Urinary bladder (tissue), 4 donors: ENCODE results near the gene VPS41. TPM values are rescaled to one million over a fixed set of nuclear protein-coding genes. Genes with fewer than 3 reads are reported as not detected.

Experiments
- DNase-seq: peaks from one replicate; pipeline ENCODE4 v3.0.0-alpha.2; 2015; ENCODE audit errors: extremely low spot score
- H3K27ac ChIP-seq: one replicate; pipeline ENCODE4 v1.5.1; 2013; ENCODE audit warnings: low read depth, mild to moderate bottlenecking, moderate library complexity
- H3K36me3 ChIP-seq: one replicate; pipeline ENCODE4 v1.6.1; 2013; ENCODE audit warnings: mild to moderate bottlenecking, moderate library complexity; ENCODE audit not compliant: insufficient read depth
- H3K4me1 ChIP-seq: one replicate; pipeline ENCODE4 v1.6.1; 2013; ENCODE audit warnings: mild to moderate bottlenecking, moderate library complexity; ENCODE audit not compliant: insufficient read depth
- H3K4me3 ChIP-seq: one replicate; pipeline ENCODE4 v1.5.1; 2013; ENCODE audit warnings: low read depth, low read length
- WGBS: extraction: QIAGEN DNeasy Blood & Tissue Kit; methylation state at CpG from one replicate; pipeline ENCODE4 v1.1.7; 2013; 5-methylcytosine and 5-hydroxymethylcytosine counted together
- polyA plus RNA-seq: library from polyadenylated mRNA; stranded (reverse); fragments of 200-250 nt; gene quantifications from one replicate; pipeline ENCODE4 v1.2.3, GENCODE V29; 2013
- total RNA-seq: library from RNA; depleted of rRNA; stranded (reverse); fragments of >200 nt; gene quantifications from one replicate; pipeline ENCODE4 v1.2.3, GENCODE V29; 2014
- donor health status: healthy with polysubstance abuse.
- donor health status: healthy.

The VPS41 gene
- total and polyA plus RNA-seq, 2 donors = 20.3 to 74.2 TPM

DNA sequence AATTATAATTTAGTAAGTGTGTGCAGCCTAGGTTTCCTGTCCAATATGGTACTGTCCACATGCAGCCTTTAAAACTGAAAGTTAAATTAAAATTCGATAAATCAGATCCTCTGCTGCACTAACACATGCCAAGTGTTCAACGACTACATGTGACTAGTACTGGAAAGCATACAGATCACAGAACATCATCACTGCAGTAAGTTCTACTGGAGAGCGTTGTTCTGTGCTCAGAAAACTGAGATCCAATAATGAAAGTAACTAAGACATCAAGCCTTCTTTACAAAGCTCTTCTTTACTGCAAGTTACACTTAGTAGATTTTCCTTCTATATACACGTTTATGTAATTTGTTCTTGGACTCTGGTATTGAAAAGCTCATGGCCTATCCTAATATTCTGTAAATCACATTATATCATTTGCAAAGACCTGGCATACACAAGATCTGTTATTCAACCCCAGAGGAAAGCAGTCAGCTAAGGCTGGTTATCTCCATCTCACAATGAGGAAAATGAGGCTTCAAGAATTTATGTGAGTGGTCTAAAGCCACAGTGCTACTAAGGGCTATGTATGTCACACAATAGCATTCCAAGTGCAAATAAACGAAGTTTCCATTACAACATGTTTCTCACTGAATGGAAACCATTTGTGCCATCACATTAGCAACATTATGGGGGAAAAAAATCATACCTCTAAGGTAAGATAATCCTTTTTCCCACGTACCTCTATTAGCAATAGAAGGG lies 77.6 kb downstream of the VPS41 start:
- 76% methylated on average over 6 of the region's 6 CpGs for WGBS
- Histone ChIP-seq H3K27ac (no peak overlapping the region), H3K4me1 (no peaks in the 10 kb centered on the region), H3K36me3 (no peaks in the 10 kb centered on the region), H3K4me3 (no peak overlapping the region)
- DNase-seq = no peak

DNA sequence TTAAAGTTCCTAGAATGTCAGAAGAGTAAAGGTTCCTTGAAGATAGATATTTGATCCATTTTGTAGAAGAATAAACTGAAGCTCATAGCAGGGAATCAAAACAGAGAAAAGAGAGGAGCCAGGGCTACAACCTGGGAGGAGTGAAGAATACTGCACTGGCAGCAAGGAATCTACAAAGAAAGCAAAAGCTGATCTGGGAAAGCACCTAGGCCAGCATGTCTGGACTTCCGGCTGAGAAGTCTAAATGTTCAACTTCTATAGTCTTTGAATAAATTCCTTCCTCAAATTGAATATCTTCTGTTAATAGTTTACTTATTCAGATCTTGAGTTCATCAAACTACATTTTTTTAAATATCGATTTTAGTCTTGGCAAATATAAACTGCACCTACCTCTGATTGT lies 78.2 kb downstream of the VPS41 start:
- Histone ChIP-seq H3K36me3 (no peaks in the 10 kb centered on the region), H3K4me1 (no peaks in the 10 kb centered on the region), H3K4me3 (no peak overlapping the region), H3K27ac (no peak overlapping the region)
- 94% methylated on average over 2 of the region's 2 CpGs for WGBS
- no peak for DNase-seq

DNA sequence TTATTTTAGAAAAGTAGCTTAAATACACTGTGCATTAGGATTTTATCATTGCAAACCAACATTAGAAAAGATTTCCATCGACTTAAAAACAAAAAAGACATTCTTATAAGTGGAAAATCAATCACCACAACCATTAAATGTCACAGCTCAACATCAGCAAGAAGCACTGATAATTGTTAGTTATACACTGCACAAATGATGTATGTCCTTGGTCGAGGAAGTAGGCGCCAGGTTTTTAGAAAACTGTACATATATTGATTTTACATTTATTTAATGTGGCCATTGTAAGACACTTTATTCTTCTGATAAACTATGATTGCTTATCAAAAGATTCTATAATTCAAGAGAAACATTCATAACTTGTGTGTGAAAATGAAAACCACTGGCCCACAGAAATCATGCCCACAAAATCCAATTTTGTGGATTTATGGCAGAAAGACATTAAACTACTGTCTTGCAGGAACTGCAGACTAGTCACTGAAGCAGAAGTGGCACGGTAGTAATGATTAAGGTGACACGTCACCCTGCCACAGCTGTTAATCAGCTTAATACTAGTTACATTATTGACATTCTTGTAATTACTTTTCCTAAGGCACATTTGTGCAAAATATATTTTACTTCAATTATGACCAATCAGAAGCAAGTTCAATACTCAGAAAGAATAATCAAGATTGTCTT lies 79.4 kb downstream of the VPS41 start:
- no peak overlapping the region for H3K27ac ChIP-seq

DNA sequence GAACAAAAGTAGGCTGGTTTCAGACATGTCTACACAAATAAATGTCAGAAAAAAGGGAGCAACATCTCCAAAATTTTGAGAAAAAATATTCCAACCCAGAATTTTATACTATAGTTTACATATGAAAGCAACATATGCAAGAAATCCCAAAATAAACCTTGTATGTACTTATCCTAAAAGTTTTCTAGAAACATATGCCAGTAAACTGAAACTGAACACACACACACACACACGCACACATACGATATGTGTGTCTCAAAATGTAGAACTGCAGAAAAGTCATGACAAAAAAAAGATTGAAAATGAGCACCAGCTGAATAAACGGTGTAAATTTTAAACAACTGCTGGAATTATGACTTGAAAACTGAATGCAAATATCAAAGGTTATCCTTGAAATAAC lies 81.0 kb downstream of the VPS41 start:
- Histone ChIP-seq H3K4me3 (no peak overlapping the region), H3K4me1 (no peaks in the 10 kb centered on the region), H3K36me3 (no peaks in the 10 kb centered on the region), H3K27ac (no peak overlapping the region)
- DNase-seq = no peak
- WGBS = 91% methylated on average over 3 of the region's 3 CpGs

More for the DNA sequence above, 79.4 kb downstream of the VPS41 start:
- no peak for DNase-seq
- H3K4me1 ChIP-seq = no peaks in the 10 kb centered on the region
- H3K36me3 ChIP-seq = no peaks in the 10 kb centered on the region
- 92% methylated on average over 5 of the region's 5 CpGs for WGBS
- no peak overlapping the region for H3K4me3 ChIP-seq

DNA sequence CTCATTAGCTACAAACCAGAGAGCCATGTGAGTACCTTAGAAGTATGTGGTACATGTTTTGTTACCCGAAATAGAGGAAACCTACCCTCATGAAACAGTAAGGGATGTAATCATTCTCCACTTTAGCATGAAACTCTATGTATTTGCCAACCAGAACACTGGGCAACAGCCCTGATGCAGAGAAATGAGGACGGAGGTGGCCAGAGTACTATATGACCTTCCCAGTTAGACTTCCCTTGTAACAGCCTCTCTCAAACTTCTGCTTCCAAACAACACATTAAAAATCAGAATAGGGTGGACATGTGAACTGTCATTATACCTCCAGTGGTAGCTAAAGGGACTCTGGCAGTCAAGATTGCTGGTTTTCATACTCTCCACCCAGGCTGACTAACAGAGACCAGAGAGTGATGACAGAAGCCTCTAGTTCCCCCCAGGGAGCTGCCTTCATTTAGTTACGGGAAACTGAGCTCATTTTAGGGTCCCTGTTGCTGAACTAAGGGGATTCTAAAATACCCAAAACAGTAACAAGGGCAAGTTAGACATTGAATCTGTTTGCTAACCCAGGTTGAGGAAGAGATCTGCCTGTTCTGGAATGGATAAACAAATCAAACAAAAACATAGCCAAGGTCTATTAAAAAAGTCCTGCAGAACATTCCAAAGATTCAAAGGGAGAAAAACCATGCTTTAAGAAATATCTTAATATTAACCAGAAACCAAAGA lies 83.1 kb downstream of the VPS41 start:
- WGBS = 81% methylated on average over 3 of the region's 3 CpGs
- H3K27ac ChIP-seq = no peak overlapping the region

DNA sequence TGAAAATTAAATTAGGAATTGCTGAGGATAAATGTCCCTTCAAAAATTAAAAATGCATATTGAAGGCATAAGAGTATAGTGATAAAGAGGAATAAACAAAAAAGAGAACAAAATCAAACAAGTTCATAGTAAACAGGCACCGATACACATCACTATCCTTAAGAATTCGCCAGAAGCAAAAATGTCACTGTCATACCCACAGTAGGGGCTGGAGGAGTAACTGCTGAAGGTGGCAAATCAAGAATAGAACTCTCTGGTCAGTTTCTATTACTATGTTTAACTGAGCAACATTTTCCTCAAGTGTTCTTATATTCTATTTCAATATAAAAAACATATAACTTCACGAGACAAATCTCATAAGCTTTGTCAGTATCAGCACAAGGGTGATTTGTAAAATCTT lies 84.0 kb downstream of the VPS41 start:
- no peak overlapping the region for H3K27ac ChIP-seq

More for the DNA sequence above, 83.1 kb downstream of the VPS41 start:
- Histone ChIP-seq H3K36me3 (no peaks in the 10 kb centered on the region), H3K4me3 (no peak overlapping the region), H3K4me1 (no peaks in the 10 kb centered on the region)
- DNase-seq = no peak

DNA sequence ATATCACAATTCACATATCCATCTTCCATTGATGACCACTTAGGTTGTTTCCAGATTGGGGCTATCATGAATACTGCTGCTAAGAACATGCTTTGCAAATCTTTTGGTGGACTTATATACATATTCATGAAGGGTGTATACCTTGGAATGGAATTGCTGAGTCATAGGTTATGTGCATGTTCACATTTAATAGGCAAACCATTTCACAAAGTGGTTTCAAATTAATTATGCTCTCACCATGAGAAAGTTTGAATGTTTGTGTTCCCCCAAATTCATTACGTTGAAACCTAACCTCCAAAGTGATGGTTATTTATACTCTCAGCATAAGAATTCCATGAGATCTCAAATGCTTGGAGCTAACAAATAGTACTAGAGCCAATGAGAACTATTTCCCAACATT lies 86.4 kb downstream of the VPS41 start:
- H3K36me3 ChIP-seq = no peaks in the 10 kb centered on the region
- no peak for DNase-seq
- H3K4me3 ChIP-seq = no peak overlapping the region
- H3K4me1 ChIP-seq = no peaks in the 10 kb centered on the region
- no peak overlapping the region for H3K27ac ChIP-seq
- 93% methylated on average over 1 of the region's 1 CpG for WGBS

More for the DNA sequence above, 84.0 kb downstream of the VPS41 start:
- 94% methylated on average over 3 of the region's 3 CpGs for WGBS
- Histone ChIP-seq H3K4me1 (no peaks in the 10 kb centered on the region), H3K4me3 (no peak overlapping the region), H3K36me3 (no peaks in the 10 kb centered on the region)
- no peak for DNase-seq

DNA sequence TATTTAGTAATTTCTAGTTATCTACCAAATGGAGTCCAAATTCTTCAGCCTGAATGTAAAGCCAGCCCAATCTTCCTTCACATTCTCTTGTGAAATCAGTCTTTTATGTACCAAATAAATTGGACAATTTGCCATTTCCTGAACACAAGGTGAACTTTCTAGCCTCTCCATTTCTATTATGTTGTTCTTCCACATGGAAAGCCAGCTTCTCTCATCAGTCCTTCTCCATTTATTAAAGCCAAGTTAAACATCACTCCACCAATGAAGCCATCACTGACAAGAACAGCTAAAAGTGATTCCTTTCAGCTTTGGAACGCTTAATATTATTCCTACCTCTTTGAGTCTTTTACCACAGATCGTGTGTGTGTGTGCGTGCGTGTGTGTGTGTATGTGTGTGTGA lies 88.4 kb downstream of the VPS41 start:
- no peak overlapping the region for H3K4me3 ChIP-seq
- H3K27ac ChIP-seq = no peak overlapping the region
- DNase-seq = no peak
- no peaks in the 10 kb centered on the region for H3K36me3 ChIP-seq
- 94% methylated on average over 4 of the region's 4 CpGs for WGBS
- H3K4me1 ChIP-seq = no peaks in the 10 kb centered on the region

DNA sequence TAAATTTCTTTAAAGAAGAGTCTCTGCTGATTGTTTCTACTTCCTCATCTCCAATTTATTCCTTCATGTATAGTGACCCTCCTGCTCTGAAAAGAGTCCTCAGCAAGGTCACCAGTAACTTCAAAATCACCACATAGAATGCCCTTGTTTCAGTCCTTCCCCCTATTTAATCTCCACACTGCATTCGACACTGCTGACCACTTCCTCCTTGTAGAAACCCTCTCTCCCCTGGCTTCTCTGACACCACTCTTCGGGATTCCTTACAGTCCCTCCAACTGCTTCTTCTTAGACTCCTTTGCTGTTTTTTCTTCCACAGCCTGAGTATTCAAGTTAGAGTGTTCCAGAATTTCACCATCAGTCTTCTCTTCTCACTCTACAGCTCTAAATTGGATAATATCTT lies 89.5 kb downstream of the VPS41 start:
- Histone ChIP-seq H3K4me3 (no peak overlapping the region), H3K27ac (no peak overlapping the region), H3K36me3 (no peaks in the 10 kb centered on the region), H3K4me1 (no peaks in the 10 kb centered on the region)
- 85% methylated on average over 2 of the region's 2 CpGs for WGBS
- no peak for DNase-seq

DNA sequence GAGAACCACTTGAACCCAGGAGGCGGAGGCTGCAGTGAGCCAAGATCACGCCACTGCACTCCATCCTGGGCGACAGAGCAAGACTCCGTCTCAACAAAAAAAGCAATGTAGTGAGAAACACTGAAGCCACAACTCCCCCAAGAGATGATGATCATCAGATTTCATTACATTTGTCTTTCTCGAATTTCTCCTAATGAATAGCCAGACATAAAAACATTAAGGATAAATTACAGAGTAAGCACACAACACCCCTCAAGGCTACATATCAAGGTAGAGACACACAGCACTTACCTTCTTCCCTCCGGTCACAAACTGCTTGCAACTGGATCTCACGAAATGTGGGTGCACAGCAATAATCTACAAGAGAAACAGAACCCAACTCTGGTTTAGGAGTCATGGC lies 91.5 kb downstream of the VPS41 start:
- Histone ChIP-seq H3K4me3 (no peak overlapping the region), H3K4me1 (no peaks in the 10 kb centered on the region), H3K27ac (no peak overlapping the region), H3K36me3 (no peaks in the 10 kb centered on the region)
- WGBS = 99% methylated on average over 7 of the region's 7 CpGs
- DNase-seq = no peak

DNA sequence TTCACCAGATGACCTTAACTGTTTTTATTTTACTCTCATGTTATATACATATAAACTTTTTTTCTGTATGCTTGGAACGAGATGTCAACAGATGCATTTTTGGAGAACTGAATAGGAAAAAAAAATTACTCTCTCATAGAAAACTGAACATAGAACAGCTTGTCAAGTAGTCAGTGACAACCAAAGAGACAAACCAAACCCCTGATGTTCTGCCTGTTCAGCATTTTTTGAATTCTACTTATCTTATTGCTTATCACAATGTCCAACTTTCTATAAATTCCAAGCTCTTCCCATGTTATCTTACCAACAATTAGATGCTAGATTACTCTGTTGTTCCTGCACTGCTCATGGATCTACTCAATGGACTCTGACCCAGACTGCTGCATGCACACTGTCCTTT lies 95.2 kb downstream of the VPS41 start:
- WGBS = 80% methylated on average over 1 of the region's 1 CpG

DNA sequence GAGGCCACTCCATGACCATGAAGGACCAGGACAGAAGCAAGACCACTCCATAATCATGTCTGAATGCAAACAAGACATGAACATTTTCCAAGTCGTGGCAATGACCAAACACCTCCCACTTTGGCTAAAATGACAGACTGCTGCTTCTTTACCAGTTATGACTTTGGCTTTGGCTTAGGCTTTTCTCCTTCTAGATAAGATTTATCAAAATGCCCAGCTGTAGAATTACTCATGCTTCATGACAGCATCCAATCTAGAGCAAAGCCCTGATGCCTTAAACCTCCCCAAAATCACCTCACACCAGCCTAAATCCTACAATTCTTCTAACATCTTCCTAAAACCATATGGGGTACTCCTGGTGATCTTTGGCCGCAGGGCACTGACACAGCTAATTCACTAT lies 102.1 kb downstream of the VPS41 start:
- DNase-seq = no peak
- Histone ChIP-seq H3K36me3 (peaks cover 6% of the 10 kb centered on the region), H3K4me1 (no peaks in the 10 kb centered on the region), H3K4me3 (no peak overlapping the region), H3K27ac (no peak overlapping the region)
- 88% methylated on average over 2 of the region's 2 CpGs for WGBS

More for the DNA sequence above, 95.2 kb downstream of the VPS41 start:
- Histone ChIP-seq H3K4me3 (no peak overlapping the region), H3K27ac (no peak overlapping the region), H3K36me3 (no peaks in the 10 kb centered on the region), H3K4me1 (no peaks in the 10 kb centered on the region)
- DNase-seq = no peak

DNA sequence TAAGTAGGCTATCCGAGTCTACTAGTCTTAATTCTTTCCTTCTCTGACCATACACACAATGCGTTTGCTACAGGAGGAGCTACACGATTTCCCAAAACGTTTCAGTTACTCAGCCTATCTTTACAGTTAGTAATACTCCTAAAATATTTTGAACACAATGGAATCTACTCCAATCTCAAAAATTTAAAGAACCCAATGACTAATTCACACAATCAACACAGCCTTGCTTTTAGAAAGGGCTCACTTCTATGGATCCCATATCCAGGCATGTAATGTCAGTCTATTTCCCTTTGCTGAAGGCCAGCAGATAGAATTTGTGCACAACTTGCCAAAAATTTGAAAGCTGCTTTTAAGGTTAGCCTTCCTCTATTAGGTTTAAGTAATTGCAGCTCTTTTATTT lies 107.2 kb downstream of the VPS41 start:
- H3K4me3 ChIP-seq = no peak overlapping the region
- H3K4me1 ChIP-seq = no peaks in the 10 kb centered on the region
- 67% methylated on average over 4 of the region's 4 CpGs for WGBS
- H3K36me3 ChIP-seq = peaks cover 6% of the 10 kb centered on the region
- H3K27ac ChIP-seq = no peak overlapping the region
- no peak for DNase-seq
